Bronchial epithelial cell (primary cell): Measurements from ENCODE around the gene GRAPL. TPM values are rescaled to one million over a fixed set of nuclear protein-coding genes. Genes with fewer than 3 reads are reported as not detected.
"Not testable (repeated sequence)": the region's sequence is repeated elsewhere in the genome, so short reads cannot be mapped to it uniquely, and the experiment has no call there.

ENCODE experiments used
- DNase-seq: peaks from one replicate; pipeline ENCODE4 v3.0.0-alpha.2; 2010; ENCODE audit warnings: low read depth
- FAIRE-seq: peaks from 2 replicates; lab custom pipeline; 2011; peaks lifted over from hg19 to GRCh38; lab: Jason Lieb, UNC
- H3K27me3 ChIP-seq: 2 replicates; pipeline ENCODE4 v1.5.1; 2011; ENCODE audit warnings: low read length; ENCODE audit not compliant: control insufficient read depth, insufficient read depth
- H3K36me3 ChIP-seq: 2 replicates; pipeline ENCODE4 v1.5.1; 2011; ENCODE audit warnings: low read length; ENCODE audit not compliant: control insufficient read depth, insufficient read depth
- H3K4me3 ChIP-seq: 2 replicates; pipeline ENCODE4 v1.5.1; 2011; ENCODE audit warnings: mild to moderate bottlenecking, low read depth, low read length, control low read depth
- total RNA-seq: library from RNA; depleted of rRNA; stranded (reverse); fragments of >200 nt; gene quantifications from 2 replicates; pipeline ENCODE4 v1.2.1, GENCODE V29; 2014

The GRAPL gene
- total RNA-seq, 1 donor from 2014 or later = not detected

DNA sequence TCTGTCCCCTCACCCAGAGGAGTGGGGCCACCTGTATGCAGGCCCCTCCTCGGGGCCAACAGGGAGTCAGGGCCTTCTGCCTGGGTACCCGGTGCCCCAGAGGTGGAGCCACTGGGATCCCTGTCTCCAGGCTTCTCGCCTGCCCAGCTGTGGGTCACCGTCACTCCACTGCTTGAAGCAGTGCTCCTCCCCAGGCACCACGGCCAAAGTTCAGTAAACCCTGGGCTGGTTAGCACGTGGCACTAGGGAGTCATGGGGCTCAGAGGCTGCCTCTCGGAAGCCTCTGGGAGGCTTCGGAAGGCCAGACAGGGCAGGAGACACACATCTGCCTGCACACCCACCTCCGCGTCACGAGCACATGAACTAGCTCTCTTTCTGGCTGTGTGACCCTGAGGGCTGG, 18.1 kb downstream of the GRAPL start:
- not testable (repeated sequence) for DNase-seq, H3K4me3 ChIP-seq, H3K36me3 ChIP-seq, FAIRE-seq, H3K27me3 ChIP-seq

DNA sequence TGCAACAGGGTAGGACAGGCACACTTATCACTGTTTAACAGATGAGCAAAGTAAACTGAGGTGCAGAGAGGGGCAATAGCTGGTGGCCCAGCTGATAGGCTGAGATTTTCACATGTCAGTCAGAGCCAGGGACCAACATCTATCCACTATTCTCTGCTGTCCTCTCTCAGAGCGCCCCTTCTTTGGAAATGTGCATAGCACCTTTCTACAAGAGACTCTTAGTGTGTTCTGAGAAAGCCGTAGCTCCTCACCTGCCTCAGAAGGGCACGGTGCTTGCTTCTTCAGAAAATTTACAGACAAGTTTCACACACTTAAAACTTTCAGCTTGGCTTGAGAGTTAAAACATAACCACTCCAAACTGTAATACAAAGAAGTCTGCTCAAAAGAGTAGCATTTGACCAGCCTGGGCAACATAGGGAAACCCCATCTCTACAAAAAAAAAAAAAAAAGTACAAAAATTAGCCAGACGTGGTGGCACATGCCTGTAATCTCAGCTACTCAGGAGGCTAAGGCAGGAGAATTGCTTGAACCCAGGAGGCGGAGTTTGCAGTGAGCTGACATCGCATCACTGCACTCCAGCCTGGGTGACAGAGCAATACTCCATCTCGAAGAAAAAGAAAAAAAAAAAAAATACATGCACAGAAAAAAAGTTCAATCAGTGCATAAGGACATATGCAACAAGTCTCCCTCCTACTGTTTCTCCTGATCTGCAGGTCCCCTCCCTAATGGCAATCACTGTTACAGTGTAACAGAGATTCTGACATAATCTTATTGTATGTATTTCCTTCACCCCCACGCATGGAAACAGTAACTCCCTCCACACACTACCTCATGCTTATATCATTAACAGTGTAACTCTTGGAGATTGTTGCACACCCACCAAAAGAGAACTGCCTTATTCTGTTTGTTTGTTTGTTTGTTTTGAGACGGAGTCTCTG, 23.6 kb downstream of the GRAPL start:
- H3K36me3 ChIP-seq, FAIRE-seq, H3K4me3 ChIP-seq, DNase-seq, H3K27me3 ChIP-seq: not testable (repeated sequence)

GRCh38 chr17:19157628-19158027, 30.2 kb downstream of the GRAPL start:
- not testable (repeated sequence) for H3K36me3 ChIP-seq, DNase-seq, H3K27me3 ChIP-seq, H3K4me3 ChIP-seq, FAIRE-seq

DNA sequence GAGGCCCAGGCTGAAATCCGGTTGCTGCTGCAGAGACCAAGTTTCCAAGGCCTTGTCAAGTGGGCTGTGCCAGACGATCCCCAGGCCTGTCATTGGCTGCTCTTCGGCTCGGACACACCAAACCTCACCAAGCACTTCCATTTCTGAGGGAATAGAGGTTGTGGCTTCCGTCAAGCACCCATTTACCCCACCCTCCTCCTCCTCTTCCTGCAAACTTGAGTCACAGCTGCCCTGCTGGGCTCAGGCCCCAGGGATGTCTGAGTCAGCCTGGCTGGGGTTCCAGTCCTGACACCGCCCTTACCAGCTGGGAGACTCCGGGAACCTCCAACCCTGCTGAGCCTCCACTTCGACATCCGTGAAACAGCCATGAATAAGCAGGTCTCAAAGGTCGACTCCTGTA, 31.1 kb downstream of the GRAPL start:
- FAIRE-seq, H3K36me3 ChIP-seq: not testable (repeated sequence)

GRCh38 chr17:19158938-19159337, 31.5 kb downstream of the GRAPL start:
- H3K27me3 ChIP-seq, DNase-seq, FAIRE-seq, H3K36me3 ChIP-seq, H3K4me3 ChIP-seq: not testable (repeated sequence)

More for the DNA sequence above, 31.1 kb downstream of the GRAPL start:
- H3K27me3 ChIP-seq, DNase-seq, H3K4me3 ChIP-seq: not testable (repeated sequence)

DNA sequence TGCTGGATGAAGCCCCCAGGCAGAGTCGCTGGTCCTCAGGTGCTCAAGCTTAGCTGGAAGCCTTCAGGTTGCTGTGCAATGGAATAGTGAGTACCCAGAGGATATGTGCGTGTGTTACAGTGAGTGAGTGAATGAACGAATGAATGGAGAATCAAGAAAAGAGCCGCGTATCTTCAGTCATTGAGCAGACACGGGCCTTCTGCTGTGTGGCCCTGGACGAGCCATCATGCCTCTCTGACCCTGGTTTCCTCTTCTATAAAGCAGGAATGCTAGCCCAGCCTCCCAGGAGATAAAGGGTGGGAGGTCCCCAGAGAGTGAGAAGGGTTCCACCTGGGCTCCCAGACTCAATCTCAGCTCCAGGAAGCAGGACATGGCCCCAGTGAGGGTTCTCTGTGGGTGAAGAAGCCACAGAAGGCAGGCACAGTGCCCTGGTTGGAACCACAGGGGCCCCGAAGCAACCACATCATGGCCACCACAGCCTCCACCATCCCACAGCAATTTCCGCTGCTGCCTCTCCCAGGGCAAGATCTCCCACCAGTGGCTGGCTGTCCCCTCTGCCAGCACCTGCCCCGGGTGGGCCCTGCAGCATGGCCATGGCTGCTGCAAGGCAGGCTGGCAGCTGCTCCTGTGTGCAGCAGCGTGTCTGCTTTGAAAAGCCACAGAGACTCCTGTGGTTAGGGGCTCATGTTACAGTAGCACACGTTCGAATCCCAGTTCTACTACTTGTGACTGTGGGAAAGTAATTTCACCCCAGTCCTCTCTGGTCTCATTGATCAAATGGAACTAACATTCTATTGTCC, 34.1 kb downstream of the GRAPL start:
- not testable (repeated sequence) for H3K4me3 ChIP-seq, FAIRE-seq, DNase-seq, H3K36me3 ChIP-seq, H3K27me3 ChIP-seq

DNA sequence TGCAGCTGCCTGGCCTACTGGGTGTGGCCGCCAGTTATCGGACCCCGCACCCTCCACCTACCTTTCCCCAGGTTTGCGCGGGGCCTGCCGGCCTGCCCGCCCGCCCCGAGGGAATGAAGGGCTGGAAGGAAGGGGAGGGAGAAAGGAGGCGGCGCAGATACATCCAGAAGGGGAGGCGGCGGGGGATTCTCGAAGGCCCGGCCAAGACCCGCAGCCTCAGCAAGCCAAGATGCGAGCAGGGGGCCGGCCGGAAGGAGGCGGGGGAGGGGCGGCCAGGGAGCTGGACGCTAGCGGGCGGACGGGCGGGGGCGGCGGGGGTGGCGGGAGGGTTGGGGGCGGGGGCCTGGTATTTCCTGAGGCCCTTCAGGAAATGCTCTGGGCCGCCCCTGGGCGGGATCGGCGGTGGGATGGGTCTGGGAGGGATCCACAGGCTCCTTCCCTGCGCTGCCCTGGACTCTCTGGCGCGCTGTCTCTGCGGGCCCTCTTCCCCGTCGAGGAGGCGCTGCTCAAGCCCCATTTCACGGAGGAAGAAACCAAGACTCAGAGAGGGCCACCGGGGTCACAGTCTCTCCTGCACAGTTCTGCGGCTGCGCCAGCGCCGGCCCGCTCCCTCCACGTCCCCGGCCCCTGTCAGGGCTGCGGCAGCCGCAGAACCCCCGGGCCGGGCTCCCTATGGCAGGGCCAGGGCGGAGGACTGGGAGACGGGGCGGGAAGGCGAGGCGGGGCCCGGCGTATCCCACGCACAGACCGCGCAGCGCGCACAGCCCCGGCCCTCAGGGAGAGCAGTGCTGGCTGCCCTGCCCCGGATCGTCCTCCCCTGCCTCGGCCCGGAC, 35.2 kb downstream of the GRAPL start:
- not testable (repeated sequence) for H3K27me3 ChIP-seq, DNase-seq, H3K36me3 ChIP-seq, FAIRE-seq, H3K4me3 ChIP-seq

DNA sequence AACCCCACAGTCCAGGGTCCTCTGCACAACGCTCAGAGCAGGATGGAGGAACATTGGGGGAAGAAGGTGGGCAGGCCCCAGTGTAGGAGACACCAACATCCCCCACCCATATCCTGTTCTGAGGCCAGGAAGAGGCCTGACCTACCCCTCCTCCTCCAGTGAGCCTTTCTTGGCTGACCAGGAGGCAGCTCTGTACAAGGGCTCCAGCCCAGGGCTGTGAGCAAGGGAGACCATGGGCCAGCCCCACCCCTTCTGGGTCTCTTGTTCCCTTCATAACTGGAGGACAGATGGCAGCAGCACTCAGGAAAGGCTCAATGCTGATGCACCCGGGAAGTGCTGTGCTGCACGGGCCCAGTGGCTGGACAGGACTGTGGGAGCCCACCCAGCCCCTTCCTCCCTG, 47.0 kb downstream of the GRAPL start:
- FAIRE-seq, H3K4me3 ChIP-seq, DNase-seq, H3K27me3 ChIP-seq, H3K36me3 ChIP-seq: not testable (repeated sequence)

DNA sequence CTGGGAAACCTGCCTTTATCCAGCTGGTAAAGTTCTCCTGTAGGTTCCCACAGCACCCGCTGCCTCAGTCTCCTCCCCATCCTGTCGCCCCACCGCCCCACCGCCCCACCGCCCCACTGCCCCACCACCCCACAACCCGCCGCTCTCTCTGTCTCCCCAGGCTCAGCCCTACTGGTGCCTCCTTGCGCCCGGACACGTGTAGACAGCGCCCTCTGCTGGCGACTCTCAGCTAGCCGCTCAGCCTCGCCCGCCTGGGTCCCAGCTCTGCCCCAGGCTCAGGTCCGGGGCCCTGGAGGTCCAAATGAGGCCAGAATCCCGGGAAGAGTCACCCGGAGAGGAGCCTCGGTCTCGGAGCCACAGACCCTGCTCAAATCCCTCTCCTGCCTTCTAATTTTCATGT, 48.0 kb downstream of the GRAPL start:
- not testable (repeated sequence) for H3K4me3 ChIP-seq, DNase-seq, H3K36me3 ChIP-seq, FAIRE-seq, H3K27me3 ChIP-seq

GRCh38 chr17:19181040-19181875, 53.9 kb downstream of the GRAPL start:
- DNase-seq, H3K36me3 ChIP-seq, FAIRE-seq: not testable (repeated sequence)

DNA sequence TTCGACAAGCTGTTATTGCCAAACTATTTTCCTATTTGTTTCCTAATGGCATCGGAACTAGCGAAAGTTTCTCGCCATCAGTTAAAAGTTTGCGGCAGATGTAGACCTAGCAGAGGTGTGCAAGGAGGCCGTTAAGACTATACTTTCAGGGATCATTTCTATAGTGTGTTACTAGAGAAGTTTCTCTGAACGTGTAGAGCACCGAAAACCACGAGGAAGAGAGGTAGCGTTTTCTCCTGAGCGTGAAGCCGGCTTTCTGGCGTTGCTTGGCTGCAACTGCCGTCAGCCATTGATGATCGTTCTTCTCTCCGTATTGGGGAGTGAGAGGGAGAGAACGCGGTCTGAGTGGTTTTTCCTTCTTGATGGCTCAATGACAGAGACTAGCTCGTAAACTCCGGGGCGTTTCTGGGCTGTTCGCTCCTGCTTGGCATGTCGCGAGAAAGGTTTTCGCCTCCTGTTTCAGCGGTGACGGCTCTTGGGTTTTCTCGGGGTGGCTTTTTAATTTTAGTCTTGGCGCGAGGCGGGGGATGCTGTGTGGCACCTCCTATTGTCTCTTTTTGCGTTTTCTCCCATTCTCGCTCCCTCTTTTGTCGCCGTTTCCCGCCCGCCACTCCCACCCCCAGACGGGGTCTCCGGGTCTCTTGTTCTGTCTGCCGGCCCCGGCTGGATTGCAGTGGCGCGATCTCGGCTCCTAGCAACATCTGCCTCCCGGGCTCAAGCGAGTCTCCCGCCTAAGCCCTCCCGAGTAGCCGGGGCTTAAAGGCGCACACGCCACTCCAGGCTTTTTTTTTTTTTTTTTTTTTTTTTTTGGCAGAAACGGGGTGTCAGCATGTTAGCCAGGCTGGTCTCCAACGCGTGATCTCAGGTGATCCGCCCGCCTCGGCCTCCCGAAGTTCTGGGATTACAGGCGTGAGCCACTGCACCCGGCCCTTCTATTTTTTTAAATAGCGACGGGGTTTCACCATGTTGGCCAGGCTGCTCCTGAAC, 60.8 kb downstream of the GRAPL start:
- not testable (repeated sequence) for FAIRE-seq, DNase-seq, H3K36me3 ChIP-seq, H3K4me3 ChIP-seq, H3K27me3 ChIP-seq

More at GRCh38 chr17:19181040-19181875, 53.9 kb downstream of the GRAPL start:
- H3K27me3 ChIP-seq, H3K4me3 ChIP-seq: not testable (repeated sequence)
